ENCODE results near the gene CMIP. TPM values are rescaled to one million over a fixed set of nuclear protein-coding genes. Genes with fewer than 3 reads are reported as not detected.

Gene CMIP
- total RNA-seq, 4 donors from 2014 or later = 40.0 to 69.6 (median 47.0) TPM

DNA sequence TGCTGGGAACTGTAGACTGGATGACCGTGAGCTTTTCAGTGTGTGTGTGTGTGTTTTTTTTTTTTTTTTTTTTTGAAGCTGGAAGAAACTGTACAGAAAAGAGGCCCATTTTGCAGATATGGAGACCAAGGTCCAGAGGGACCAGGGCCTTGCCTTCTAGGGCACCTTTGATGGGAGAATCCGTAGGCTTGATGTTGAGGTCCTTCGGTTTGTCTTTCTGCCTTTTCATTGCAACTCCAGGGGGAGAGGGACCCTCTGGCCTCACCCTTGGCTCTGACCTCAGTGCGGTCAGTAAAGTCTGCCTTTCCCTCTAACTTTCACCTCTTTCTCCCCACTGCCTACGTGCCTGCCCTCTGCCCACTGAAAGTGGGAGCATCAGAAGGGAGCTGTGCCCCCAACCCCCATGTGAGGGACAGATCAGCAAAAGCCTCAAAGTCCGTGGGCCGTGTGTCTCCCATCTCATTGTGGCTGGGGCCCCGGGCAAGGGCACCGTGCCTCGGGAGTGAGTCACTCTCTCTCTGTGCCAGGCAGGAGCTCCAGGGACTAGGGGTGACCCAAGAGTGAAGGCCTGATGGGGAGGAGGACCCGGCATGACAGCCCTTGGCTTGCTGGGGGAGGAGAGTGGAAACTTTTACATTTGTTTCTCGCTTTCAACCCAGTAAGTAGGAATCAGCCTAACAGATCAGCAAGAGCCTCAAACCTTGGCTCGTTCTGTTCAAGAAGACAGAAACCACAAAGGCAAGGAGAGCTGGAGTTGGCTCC, 123.6 kb downstream of the CMIP start:
- H3K4me3 ChIP-seq = no peak overlapping the region
- in situ Hi-C loops (cut with MboI; ENCODE audit: low pct_ligation_motif_present in 1 of 4, low pct_unique_long_range_greater_than_20kb in 1 of 4, low sequenced_read_pairs in 3 of 4) (no loop called here), intact Hi-C loops (cut with DNase I; ENCODE audit: low total_unique reads) (no loop called here)
- DNase-seq = no peak
- H3K27ac ChIP-seq = peak overlapping the region in 1 of 4 donors; percentile 10
- no peaks in the 10 kb centered on the region for H3K9me3 ChIP-seq
- peaks cover 0 to 36% (median 15%) of the 10 kb centered on the region in 4 donors for H3K4me1 ChIP-seq
- no peaks in the 10 kb centered on the region for H3K36me3 ChIP-seq
- no peak for TF ChIP-seq EP300 (IDR thresholded peaks at IDR 0.05; ENCODE audit: low read depth)
- no peak for TF ChIP-seq POLR2AphosphoS5 (IDR thresholded peaks at IDR 0.05)
- TF ChIP-seq, protein P1, sequence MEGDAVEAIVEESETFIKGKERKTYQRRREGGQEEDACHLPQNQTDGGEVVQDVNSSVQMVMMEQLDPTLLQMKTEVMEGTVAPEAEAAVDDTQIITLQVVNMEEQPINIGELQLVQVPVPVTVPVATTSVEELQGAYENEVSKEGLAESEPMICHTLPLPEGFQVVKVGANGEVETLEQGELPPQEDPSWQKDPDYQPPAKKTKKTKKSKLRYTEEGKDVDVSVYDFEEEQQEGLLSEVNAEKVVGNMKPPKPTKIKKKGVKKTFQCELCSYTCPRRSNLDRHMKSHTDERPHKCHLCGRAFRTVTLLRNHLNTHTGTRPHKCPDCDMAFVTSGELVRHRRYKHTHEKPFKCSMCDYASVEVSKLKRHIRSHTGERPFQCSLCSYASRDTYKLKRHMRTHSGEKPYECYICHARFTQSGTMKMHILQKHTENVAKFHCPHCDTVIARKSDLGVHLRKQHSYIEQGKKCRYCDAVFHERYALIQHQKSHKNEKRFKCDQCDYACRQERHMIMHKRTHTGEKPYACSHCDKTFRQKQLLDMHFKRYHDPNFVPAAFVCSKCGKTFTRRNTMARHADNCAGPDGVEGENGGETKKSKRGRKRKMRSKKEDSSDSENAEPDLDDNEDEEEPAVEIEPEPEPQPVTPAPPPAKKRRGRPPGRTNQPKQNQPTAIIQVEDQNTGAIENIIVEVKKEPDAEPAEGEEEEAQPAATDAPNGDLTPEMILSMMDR (IDR thresholded peaks at IDR 0.05) = no peak
- TF ChIP-seq POLR2A (IDR thresholded peaks at IDR 0.05) = no peak
- 55% methylated on average over 13 of the region's 13 CpGs; no CpG with 5 or more reads in 1 of the 2 donors for WGBS, 2 donors (ENCODE audit: low coverage in 1 of 2)
- H3K27me3 ChIP-seq = no peaks in the 10 kb centered on the region

DNA sequence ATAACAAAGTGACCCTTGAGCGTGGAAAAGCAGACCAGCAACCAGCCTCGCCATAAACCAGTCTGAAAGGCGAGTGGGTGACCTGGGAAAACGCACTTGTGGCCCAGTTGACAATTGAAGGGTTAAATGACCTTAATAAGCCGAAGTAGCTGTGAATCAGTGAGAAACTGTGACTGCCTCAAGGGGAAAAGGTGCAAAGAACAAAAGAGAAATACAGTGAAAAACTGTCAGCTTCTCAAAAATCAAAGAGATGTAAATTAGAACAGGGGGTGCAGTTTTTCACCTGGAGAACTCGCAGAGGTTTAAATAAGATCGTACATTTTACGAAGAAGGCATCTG, 124.1 kb downstream of the CMIP start:
- Histone ChIP-seq H3K4me1 (peaks cover 0 to 33% (median 15%) of the 10 kb centered on the region in 4 donors), H3K27ac (peak overlapping the region in 1 of 4 donors; percentile 10), H3K36me3 (no peaks in the 10 kb centered on the region), H3K27me3 (no peaks in the 10 kb centered on the region), H3K4me3 (no peak overlapping the region), H3K9me3 (no peaks in the 10 kb centered on the region)
- no peak for DNase-seq
- intact Hi-C loops (cut with DNase I; ENCODE audit: low total_unique reads) (no loop called here), in situ Hi-C loops (cut with MboI; ENCODE audit: low pct_ligation_motif_present in 1 of 4, low pct_unique_long_range_greater_than_20kb in 1 of 4, low sequenced_read_pairs in 3 of 4) (no loop called here)
- WGBS, 2 donors (ENCODE audit: low coverage in 1 of 2) = 72 to 83% methylated on average over 6 to 8 of the region's 8 CpGs
- no peak for TF ChIP-seq EP300 (IDR thresholded peaks at IDR 0.05; ENCODE audit: low read depth)
- TF ChIP-seq POLR2AphosphoS5 (IDR thresholded peaks at IDR 0.05) = no peak
- no peak for TF ChIP-seq POLR2A (IDR thresholded peaks at IDR 0.05)
- TF ChIP-seq, protein P1 (IDR thresholded peaks at IDR 0.05) = no peak

DNA sequence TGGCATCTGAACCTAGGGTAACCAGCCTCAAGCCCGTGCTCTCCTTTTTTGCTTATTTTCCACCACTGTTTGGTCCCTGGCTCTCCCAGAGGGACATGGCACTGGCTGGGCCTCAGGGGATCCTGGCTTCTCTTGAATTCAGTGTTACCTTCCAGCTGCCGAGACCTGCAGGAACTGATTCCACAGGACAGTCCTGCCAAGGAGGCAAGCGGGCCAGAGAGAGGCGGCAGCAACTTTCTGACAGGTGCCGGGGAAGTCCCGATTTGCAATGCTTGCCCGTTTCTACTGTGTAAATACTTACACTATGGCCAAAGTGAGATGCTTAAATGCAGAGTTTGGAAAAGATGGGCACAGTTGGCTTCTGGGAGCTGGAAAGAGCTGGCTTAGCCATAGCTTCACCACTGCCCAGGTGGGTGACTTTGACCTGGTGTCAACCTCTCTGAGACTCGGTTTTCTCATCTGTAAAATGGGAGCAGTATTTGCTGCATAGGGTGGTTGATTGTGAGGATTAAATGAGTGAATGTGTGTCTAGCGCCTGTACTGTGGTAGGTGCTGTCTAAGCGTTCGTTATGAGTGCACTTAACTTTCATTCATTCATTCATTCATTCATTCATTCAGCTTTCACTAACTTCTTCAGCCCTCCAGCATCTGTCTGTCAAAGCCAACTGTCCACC, 124.9 kb downstream of the CMIP start:
- H3K36me3 ChIP-seq = no peaks in the 10 kb centered on the region
- no peaks in the 10 kb centered on the region for H3K27me3 ChIP-seq
- WGBS, 2 donors (ENCODE audit: low coverage in 1 of 2) = 82 to 100% methylated on average over 3 to 11 of the region's 11 CpGs
- peaks cover 0 to 26% (median 14%) of the 10 kb centered on the region in 4 donors for H3K4me1 ChIP-seq
- in situ Hi-C loops (cut with MboI; ENCODE audit: low pct_ligation_motif_present in 1 of 4, low pct_unique_long_range_greater_than_20kb in 1 of 4, low sequenced_read_pairs in 3 of 4) = no loop called here
- intact Hi-C loops (cut with DNase I; ENCODE audit: low total_unique reads) = no loop called here
- H3K27ac ChIP-seq = no peak overlapping the region
- no peaks in the 10 kb centered on the region for H3K9me3 ChIP-seq
- DNase-seq = no peak
- no peak overlapping the region for H3K4me3 ChIP-seq
- TF ChIP-seq POLR2A (IDR thresholded peaks at IDR 0.05) = no peak
- TF ChIP-seq POLR2AphosphoS5 (IDR thresholded peaks at IDR 0.05) = no peak
- TF ChIP-seq, protein P1 (IDR thresholded peaks at IDR 0.05) = no peak
- no peak for TF ChIP-seq EP300 (IDR thresholded peaks at IDR 0.05; ENCODE audit: low read depth)

DNA sequence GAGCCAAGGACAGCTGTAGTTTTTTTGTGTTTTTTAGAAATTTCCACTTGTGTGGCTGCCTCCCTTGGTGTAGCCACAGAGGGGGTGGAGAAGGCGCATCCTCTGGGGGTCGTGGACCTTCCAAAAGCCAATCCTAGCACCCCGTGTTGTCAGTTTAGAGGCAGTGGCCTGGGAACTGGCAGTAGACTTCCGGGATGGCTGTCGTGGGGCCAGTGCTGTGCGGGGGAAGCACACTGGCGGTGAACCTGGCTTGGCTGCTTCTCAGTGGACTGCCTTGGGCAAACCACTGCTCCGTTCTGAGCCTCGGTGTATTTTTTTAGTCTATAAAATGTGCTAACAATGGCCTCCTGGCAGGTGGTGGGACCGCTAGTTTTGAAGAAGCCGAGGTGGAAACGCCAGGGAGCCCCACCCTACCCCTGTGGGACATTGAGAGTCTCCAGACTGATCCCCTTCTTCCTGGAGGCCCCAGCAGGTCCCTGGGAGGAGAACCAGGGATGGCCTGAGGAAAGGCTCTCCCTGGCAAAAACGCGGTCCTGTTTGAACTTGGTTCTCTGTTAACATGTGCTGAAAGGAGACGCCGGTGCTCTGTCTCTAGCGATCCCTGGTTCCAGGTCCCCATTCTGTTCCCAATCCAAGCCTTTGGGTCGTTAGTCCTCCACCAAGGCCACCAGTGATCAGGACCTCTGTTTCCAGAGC, 125.7 kb downstream of the CMIP start:
- DNase-seq = no peak
- no peaks in the 10 kb centered on the region for H3K9me3 ChIP-seq
- H3K4me3 ChIP-seq = no peak overlapping the region
- H3K4me1 ChIP-seq = peaks cover 0 to 20% (median 13%) of the 10 kb centered on the region in 4 donors
- no peaks in the 10 kb centered on the region for H3K36me3 ChIP-seq
- TF ChIP-seq POLR2AphosphoS5 (IDR thresholded peaks at IDR 0.05) (no peak), POLR2A (IDR thresholded peaks at IDR 0.05) (no peak), EP300 (IDR thresholded peaks at IDR 0.05; ENCODE audit: low read depth) (no peak)
- TF ChIP-seq, protein P1 (IDR thresholded peaks at IDR 0.05) = no peak
- intact Hi-C loops (cut with DNase I; ENCODE audit: low total_unique reads) (no loop called here), in situ Hi-C loops (cut with MboI; ENCODE audit: low pct_ligation_motif_present in 1 of 4, low pct_unique_long_range_greater_than_20kb in 1 of 4, low sequenced_read_pairs in 3 of 4) (no loop called here)
- no peaks in the 10 kb centered on the region for H3K27me3 ChIP-seq
- 67 to 75% methylated on average over 2 to 18 of the region's 18 CpGs for WGBS, 2 donors (ENCODE audit: low coverage in 1 of 2)
- H3K27ac ChIP-seq = no peak overlapping the region

Data from transverse colon (tissue), 4 donors.